Fibroblast of pulmonary artery (primary cell): ENCODE measurements around the gene CCDC12.

Experiments
- DNase-seq: peaks from one replicate; pipeline ENCODE4 v3.0.0-alpha.2; 2010; ENCODE audit warnings: low read depth
- H3K4me3 ChIP-seq: replicated peaks from 2 replicates; pipeline ENCODE4 v1.5.1; 2011; ENCODE audit warnings: low read depth, mild to moderate bottlenecking, control low read depth, low read length, moderate library complexity
- TF ChIP-seq, protein P1 (sequence below): IDR thresholded peaks from 2 replicates; pipeline ENCODE4 v1.5.1; 2011; ENCODE audit warnings: mild to moderate bottlenecking, control low read depth, low read length, inconsistent platforms; ENCODE audit errors: missing control alignments

The CCDC12 gene

DNA sequence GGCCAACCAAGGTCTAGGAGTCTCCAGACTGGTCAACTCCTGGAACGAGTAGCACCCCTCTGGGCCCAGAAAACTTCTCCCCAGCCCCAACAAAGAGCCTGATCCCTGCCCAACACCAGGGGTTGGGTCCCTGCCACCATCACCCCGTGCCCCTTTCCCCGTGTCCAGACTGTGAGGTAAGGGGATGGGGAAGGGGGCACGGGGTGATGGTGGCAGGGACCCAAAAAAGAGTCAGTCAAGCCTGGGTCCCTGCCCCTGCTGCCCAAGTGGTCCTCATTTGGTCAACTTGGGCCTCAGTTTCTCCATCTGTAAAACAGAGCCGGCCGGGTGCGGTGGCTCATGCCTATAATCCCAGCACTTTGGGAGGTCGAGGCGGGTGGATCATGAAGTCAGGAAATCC is 1.8 kb upstream of the CCDC12 start:
- DNase-seq, result no peak
- TF ChIP-seq, protein P1, sequence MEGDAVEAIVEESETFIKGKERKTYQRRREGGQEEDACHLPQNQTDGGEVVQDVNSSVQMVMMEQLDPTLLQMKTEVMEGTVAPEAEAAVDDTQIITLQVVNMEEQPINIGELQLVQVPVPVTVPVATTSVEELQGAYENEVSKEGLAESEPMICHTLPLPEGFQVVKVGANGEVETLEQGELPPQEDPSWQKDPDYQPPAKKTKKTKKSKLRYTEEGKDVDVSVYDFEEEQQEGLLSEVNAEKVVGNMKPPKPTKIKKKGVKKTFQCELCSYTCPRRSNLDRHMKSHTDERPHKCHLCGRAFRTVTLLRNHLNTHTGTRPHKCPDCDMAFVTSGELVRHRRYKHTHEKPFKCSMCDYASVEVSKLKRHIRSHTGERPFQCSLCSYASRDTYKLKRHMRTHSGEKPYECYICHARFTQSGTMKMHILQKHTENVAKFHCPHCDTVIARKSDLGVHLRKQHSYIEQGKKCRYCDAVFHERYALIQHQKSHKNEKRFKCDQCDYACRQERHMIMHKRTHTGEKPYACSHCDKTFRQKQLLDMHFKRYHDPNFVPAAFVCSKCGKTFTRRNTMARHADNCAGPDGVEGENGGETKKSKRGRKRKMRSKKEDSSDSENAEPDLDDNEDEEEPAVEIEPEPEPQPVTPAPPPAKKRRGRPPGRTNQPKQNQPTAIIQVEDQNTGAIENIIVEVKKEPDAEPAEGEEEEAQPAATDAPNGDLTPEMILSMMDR, result no peak
- H3K4me3 ChIP-seq, result no peak overlapping the region

DNA sequence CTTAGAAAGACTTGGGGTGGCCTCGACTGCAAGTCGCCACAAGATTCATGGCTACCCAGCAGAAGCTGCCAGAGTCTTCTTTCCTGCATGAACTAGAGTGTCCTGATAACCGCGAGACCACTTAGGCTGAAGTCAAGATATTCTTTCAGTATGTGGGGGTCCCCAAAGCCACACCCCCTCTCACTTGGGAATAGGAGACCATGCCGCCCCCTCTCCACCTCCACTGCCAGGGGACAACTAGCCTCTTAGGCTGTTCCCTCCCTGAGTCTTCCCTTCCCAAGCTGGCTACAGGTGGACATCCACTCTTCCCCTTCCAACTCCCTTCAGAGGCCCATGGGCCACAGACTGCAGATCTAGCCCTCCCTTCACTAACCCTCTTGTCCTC is 1.3 kb upstream of the CCDC12 start:
- TF ChIP-seq, protein P1, result no peak
- DNase-seq, result no peak
- H3K4me3 ChIP-seq, result no peak overlapping the region

DNA sequence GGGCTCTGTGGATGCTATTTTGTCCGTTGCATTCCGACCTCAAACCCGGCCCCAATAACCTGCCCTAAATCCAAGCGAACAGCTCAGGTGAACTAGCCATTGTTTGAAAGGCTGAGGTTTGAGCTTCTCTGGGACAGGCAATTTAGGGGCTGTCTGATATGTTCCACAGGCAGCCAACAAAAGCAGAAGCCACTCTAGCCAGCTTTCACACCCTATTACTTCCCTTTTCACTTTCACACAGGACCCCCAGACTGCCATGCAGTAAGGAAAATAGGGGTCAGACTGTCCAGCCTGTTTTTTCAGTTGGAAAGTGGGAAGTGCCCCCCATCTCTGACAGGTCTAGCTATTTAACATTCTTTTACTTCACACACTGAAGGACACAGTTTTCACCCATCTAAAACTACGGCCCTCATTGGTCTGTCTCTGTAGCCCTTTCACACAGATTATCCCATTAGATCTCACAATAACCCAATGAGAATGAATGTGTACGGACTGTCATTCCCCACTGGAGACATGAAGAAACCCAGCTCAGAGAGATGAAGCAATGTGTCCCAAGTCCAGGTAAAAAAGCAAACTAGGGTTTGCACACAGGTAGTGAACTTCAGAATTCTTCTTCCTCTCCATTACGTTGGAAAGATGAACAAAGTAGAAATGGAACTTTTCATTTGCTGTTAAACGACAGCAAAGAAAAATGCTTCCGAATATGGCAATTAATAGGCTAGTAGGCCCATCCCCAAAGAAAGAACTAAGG is 1.9 kb downstream of the CCDC12 start:
- TF ChIP-seq, protein P1, result no peak
- DNase-seq, result no peak
- no peak overlapping the region for H3K4me3 ChIP-seq

DNA sequence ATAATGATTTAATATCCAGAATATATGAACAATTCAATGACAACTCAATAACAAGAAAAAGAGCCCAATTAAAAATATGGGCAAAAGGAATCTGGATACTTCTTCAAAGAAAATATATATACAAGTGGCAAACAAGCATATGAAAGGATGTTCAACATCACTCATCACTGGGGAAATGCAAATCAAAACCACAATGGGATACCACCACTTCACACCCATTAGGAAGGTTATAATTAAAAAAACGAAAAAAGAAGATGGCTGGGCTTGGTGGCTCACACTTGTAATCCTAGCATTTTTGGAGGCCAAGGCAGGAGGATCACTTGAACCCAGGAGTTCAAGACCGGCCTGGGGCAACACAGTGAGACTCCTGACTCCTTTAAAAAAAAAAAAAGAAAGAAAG is 4.1 kb downstream of the CCDC12 start:
- no peak overlapping the region for H3K4me3 ChIP-seq
- DNase-seq, result no peak
- TF ChIP-seq, protein P1, result no peak

DNA sequence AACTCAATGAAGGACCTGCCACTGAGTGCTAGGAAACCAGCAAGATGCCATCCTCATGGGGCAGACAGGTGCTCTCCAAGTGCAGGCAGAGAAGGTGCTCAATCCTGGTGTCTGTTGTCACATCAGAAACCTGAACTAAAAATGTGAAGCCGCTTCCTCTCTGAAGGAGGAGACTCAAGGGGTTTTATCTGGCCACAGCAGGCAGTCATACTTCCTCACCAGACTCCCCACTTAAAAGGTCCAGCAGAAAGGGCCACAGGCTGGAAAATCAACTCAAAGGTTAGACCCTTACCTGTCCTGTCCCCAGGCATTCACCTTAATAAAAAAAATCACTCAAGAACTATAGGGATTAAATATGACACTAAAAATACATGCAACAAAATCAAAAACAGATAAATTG is 4.8 kb downstream of the CCDC12 start:
- H3K4me3 ChIP-seq, result no peak overlapping the region
- DNase-seq, result no peak
- TF ChIP-seq, protein P1, result no peak

DNA sequence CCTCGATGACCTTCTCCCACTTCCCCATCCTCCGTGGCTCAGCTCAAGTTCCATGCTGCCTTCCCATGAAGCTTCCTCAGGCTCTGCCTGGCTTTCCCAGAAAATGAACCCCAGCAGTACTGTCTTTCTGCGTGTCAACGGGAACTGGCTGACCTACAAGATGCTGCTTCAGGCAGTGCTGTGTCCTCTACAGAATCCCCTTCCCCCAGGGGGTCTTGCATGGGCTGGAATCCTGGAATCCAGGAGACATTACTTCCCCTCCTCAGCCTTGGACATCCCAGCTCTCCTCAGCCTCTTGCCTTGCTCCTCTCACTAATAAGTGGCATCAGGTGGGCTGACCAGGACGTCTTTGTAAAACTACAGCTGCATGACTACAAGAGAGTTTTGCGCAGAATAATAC is 5.4 kb downstream of the CCDC12 start:
- TF ChIP-seq, protein P1, result no peak
- H3K4me3 ChIP-seq, result no peak overlapping the region
- DNase-seq, result no peak

DNA sequence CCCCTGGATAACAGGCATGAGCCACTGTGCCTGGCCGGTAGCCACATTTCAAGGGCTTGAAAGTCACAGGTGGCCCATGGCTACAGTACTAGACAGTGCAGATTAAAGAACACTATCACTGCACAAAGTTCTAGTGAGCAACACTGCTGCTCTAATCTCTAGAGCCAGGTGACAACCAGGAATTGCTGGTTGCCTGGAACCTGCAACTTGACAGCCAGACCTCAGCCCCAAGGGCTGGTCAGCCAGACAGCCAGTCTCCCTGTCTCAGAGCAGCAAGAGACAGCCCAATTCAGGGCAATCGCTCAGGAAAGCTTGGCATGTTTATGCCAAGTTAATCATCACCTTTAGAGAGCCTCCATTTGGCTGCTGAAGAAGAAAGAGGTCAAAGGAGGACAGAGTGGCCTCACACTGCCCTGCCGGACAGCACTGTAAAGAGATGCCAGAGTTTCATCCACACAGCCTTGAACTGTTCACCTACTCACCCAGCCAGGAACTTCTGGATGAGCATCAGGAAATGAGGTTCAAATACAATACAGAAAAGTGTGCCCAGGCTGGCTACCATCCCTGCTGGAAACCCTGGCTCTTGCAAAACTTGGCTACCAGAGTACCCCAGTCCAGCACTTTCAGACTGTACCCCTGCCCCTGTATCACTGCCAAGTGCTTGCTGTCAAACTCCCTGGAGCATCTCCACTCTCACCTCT is 6.0 kb downstream of the CCDC12 start:
- TF ChIP-seq, protein P1, result no peak
- no peak overlapping the region for H3K4me3 ChIP-seq
- DNase-seq, result no peak
